ENCODE results near the gene SRRM4.
"Not testable (repeated sequence)": the region's sequence is repeated elsewhere in the genome, so short reads cannot be mapped to it uniquely, and the experiment has no call there.

SRRM4 gene

DNA sequence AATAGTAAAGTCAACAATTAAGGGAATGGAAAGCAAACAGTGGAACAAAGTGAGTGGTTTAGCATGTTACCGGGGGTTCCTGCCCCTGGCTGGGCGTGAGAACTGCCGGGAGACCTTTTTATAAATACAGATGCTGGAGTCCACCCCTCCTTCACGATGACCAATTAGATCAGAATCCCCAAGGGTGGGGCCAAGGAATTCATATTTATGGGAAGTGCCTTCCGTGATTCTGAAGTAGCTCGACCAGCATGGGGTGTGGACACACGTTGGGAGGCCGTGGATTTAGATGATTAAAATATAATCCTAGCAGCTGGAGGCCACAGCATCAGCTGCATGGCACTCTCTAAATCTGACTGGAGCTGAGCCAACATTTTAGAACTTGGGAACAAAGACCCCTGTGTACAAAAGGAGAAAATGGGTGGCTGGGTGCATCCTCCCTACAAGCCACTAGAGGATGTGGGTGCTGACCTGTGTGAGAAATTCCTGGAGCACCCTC, 87.9 kb downstream of the SRRM4 start:
- no peak for DNase-seq (ENCODE audit: low read depth, low spot score)

DNA sequence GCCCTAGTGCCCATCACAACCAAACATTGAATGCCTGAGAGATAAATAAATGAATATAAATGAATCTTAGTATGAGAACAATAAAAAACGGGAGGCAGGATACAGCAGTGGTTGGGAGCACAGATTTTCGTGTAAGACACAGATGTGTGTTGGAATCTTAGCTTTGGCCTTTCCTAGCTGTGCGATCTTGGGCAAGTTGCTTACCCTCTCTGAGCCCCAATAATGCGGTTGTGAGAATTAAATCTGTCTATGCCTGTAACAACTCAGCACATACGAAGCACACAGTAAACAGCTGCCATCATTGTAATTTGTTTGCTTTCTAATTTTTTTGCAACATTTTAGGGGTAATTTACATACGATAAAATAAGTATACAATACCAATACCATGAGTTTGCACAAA, 89.8 kb downstream of the SRRM4 start:
- DNase-seq (ENCODE audit: low read depth, low spot score): no peak

DNA sequence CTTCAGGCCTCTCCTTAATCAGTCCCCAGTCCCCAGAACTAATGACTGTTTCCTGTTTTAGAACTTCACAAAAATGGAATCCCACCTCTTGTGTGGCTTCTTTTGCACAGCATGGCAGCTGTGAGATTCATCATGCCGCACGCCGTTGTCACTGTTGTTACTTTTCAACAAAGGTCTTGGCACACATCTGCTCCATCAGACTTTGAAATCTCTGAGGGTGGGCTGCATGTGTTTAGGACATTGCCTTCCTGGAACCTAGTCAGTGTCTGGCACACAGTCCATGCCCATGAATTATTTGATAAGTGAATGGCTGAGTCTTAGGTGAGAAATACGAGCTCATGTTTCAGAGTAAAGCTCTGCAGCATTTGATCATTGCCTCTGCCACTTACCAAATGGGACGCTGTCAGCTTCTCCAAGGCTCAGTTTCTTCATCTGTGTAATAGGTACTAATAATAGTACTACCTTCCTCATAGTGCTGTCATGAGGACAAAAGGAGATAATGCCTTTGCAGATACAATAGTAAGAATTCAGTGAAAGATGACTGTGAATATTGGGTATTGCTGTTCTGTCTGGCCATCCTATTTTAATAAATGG, 90.4 kb downstream of the SRRM4 start:
- no peak for DNase-seq (ENCODE audit: low read depth, low spot score)

DNA sequence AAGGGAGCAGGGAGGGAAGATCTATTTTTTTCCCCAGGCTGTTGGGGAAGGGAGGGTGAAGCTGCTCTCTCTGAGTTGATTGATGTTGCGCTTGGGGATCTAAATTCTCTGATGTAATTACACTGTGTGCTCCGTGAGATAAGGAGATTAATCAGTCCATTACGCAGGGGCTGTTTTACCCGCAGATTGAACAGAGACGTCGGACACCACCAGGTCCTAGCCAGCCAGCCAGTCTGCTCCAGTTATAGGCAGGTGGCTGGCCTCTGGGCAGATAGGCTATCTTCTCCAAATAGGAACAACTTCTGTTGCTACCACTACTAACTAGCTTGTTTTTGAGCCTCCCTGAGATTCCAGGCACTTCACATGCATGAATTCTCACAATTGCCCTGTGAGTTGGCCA, 91.1 kb downstream of the SRRM4 start:
- peak; percentile 17 for DNase-seq (ENCODE audit: low read depth, low spot score)

DNA sequence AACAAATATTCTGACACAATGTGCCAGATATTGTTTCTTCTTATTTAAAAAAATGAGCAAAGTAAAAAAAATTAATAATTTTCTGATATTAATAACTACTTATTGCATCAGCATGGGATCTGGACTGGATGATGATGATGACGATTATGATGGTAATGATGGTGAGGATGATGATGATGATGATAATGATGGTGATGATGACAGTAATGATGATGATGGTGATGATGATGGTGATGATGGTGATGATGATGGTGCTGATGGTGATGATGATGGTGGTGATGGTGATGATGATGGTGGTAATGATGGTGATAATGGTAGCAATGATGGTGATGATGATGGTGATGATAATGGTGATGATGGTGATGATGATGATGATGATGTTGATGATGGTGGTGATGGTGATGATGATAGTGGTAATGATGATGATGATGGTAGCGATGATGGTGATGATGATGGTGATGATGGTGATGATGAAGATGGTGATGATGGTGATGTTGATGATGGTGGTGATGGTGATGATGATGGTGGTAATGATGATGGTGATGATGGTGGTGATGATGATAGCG, 94.0 kb downstream of the SRRM4 start:
- no peak for DNase-seq (ENCODE audit: low read depth, low spot score)

DNA sequence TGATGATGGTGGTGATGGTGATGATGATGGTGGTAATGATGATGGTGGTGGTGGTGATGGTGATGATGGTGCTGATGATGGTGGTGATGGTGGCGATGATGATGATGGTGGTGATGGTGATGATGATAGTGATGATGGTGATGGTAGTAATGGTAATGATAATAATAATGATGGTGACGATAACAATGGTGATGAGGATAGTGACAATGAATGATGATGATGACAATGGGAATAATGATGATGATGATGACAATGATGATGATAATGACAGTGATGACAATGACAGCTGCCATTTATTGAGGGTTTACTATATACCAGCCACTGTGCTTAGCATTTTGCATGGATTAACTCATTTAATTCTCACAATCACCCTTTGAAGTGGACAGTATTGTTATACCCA, 94.6 kb downstream of the SRRM4 start:
- no peak for DNase-seq (ENCODE audit: low read depth, low spot score)

DNA sequence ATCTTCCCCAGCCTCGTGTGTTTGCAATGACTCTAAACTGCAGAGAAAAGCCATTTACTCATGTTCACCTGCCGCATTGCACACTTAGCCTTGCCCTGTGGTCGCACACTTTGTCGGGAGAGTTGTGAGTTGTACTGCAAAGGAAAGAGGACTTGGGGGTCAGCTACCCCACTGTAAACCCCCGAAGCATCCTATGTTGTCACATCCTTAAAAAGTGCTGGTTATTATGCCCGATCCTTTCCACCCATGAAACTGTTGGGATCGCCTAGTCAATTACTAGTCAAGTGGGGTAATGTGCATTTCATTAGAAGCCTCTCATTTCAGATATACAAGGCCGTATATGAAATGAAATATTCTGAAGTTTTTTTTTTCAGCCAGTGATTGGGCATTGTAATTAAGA, 98.2 kb downstream of the SRRM4 start:
- DNase-seq (ENCODE audit: low read depth, low spot score): no peak

DNA sequence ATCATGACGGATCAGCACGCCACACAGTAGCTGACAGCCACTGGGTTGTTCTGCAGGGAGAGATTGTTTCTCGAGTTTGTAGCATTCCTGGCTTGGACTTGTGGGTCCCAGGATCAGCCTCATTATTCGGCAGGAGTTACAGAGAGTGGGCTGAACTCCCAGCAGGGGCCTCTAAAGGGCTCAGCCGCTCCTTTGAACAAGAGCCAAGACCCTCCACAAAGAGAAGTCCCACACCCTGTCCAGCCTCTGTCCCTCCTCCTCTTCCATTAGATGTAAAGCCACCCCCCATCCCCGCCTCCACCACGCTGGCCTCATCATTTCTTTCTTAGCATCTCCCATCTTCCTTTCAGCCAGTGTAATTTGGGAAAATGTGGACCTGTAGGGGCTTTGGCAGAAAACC, 100.7 kb downstream of the SRRM4 start:
- DNase-seq (ENCODE audit: low read depth, low spot score): peak; percentile 11

DNA sequence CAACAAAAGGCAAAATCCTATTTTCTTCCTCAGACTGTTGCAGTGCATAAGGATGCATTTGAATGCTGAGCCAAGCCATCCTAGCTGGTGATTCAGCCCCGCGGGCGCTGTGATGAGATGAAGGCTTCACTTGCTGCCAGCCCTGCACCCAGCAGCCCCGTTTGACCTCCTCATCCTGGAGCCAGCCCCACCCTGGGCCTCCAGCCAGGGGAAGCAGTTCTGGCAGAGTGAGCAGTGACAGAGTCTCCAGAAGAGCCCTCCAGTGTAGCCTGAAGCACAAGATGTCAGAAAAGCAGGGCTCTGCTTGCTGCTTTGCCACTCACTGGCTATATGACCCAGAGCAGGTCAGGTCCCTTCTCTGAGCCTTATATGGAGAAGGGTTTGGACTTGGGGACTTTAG, 101.2 kb downstream of the SRRM4 start:
- peak; percentile 65 for DNase-seq (ENCODE audit: low read depth, low spot score)

DNA sequence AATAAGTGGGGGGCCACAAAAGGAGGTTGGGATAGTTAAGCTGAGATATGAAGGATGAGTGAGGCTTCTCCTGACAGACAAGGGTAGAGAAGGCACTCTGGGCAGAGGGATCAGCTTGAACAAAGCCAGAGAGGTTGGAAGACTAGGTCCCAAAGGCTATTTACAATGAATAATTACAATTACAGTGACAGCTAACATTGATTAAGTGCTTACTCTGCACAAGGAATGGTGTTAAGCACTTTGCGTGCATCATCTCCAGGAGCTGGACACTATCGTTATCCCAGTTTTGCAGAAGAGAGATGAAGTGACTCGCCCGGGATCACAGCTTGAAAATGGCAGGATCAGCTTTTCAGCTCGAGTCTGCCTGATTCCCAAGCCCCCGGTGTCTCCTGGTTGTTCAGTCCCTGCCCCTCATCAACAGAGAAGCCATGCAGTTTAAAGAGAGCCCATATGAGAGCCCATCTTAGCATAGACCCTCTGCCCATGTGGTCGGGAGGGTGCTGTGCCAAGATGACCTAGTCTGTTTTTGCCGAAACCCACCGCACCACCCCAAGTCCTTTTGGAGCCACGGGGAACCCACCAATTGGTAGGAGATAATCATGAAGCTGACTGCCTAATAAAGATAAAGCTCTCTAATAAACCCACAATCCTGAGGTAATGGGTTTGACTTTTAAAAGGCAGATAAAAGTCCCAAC, 107.5 kb downstream of the SRRM4 start:
- no peak for DNase-seq (ENCODE audit: low read depth, low spot score)

DNA sequence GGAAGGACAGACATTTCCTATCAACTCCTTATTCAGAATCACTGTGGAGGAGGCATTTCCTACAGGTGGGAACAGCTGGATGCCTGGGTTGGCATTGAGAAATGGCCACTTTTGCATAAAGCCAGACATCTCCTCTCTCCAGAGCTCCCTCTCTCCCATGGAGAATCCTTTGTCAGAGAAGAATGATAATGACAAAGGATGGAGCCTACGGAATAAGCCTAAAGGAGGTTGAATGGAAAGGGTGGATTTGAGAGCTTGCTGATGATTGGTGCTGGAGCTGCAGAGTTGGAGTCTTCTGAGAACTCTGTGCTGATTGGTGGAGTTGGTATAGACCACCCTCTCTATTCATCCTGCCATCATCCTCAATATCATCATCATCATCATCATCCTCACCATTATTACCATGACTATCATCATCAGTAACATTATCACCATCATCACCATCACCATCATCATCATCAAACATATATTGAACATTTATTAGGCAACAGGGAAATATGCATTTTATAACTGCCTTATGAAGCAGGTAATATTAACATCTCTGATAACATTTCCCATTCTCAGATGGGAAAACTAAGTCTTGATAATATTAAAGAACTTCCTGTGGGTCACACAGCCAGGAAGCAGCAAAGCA, 108.2 kb downstream of the SRRM4 start:
- peak; percentile 72 for DNase-seq (ENCODE audit: low read depth, low spot score)

DNA sequence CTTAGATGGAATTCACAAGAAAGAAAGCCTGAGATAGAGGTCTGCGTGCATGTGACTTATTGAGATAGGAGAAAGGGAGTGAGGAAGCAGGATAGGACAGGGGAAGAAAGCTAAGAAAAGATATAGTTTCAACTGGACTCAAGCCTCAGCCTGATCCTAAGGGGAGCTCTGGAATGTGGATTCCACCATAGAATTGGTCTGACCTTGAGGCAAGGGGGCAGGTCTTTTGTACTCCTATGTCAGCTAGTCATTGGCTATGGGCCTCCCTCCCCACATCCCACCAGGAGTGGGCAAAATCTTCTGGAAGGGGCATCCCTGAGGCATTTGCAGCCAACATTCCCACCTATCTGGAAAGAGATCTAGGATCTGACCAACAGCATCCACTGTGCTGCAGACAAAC, 108.9 kb downstream of the SRRM4 start:
- DNase-seq (ENCODE audit: low read depth, low spot score): peak; percentile 36

DNA sequence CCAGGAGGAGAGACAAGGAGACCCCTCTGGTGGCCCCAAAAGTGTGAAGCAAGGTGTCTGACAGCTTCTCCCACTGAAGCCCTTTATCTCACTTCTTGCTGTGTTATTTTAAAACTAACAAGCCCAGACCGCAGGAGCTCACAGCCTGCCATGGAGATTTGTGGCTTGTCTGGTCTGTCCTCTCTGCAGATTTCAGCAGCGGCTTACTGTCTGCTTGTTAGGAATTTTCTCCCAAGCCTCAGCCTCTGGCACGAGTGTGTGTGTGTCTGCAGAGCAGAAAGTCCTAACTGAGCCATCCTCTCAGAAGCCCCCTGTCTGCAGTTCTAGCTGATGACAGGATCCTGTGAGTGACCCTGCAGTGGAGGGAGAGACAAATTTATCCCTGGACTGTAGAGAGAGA, 109.5 kb downstream of the SRRM4 start:
- DNase-seq (ENCODE audit: low read depth, low spot score): peak; percentile 34

DNA sequence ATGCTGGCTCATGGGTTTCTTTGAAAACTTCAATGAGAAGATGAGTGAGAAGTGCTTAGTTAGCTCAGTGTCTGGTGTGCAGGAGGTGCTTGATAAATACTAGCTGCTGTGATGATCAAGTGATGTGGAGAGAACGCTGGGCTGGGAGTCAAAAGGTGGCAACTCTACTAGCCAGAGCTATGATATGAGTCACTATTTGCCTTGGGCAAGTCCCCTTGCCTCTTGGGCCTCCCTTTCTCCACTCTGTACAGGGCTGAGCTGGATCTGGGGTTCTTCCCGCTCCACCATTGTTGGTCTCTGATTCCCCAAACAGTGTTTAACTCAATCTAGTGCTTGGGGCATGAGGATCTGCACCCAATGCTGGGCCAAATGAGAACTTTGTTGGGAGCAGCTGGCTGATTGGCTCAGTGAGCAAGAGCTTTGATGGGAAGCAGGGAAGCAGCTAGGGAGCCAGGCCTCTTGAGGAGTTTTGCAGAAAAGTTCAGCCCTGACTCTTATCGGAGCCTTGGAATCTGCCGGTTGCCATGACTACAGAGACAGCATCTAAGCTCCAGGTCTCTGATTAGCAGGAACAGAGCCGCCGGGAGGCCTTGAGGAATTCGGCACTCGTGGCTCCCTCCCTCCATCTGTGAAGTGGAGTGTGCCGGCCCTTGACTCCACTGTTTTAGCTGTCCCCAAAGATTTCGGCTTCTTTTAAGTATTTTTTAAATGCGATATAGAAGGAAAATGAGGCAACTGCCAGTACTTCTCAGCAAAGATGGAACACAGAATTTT, 115.3 kb downstream of the SRRM4 start:
- peak; percentile 83 for DNase-seq (ENCODE audit: low read depth, low spot score)

DNA sequence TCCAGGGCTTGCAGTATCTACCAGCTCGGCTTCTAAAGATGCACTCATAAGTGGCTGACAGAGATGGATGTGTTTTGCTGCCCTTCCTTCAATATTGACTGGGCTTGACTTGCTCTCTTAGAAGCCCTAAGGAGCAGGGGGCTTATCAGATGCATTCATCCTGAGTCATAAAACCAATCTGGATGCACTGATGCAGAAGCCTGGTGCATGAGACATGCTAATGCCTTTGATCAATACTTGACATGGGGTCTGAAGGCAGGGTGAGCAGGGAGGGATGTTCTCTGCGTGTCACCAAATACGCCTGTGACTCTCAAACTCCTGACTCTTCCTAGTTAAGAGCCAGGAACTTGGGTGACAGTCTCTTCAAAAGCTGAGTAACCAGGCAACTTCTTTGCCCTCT, 119.6 kb downstream of the SRRM4 start:
- peak; percentile 47 for DNase-seq (ENCODE audit: low read depth, low spot score)

DNA sequence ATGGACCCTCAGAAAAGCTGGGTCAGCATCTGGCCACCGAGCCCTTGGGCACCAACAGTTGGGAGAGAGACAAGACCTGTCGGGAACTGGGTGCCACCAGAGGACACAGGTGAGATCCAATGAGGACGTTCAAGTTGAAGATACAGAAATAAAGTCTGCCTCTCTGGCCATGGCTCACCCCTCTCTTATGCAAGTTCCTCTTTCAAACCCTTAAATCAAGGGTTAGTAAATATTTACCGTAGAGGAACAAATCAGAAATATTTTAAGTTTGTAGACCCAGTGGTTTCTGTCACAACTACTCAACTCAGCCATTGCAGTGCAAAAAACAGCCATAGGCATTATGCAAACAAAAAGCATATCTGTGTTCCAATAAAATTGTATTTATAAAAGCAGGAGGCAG, 120.9 kb downstream of the SRRM4 start:
- no peak for DNase-seq (ENCODE audit: low read depth, low spot score)

DNA sequence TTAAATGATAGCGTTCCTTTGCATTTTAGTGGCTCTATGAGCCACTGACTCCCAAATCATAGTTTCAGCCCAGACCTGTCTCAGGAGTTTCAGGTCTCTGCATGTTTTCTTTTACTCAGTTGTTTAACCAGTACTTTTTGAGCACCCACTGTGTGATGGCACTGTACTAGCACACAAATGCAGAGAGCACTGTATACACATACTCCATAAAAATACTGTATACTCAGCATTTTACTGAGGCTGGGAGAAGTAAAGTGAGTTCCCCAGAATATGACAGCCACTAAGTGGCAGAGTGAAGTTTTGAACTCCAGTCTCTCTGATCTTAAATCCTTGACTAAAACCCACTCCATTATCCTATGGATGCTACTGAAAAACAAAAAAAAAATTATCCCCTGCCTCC, 121.4 kb downstream of the SRRM4 start:
- no peak for DNase-seq (ENCODE audit: low read depth, low spot score)

DNA sequence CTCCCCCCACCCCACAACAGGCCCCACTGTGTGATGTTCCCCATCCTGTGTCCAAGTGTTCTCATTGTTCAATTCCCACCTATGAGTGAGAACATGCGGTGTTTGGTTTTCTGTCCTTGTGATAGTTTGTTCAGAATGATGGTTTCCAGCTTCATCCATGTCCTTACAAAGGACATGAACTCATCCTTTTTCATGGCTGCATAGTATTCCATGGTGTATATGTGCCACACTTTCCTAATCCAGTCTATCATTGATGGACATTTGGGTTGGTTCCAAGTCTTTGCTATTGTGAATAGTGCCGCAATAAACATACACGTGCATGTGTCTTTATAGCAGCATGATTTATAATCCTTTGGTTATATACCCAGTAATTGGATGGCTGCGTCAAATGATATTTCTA, 123.6 kb downstream of the SRRM4 start:
- not testable (repeated sequence) for DNase-seq (ENCODE audit: low read depth, low spot score)

DNA sequence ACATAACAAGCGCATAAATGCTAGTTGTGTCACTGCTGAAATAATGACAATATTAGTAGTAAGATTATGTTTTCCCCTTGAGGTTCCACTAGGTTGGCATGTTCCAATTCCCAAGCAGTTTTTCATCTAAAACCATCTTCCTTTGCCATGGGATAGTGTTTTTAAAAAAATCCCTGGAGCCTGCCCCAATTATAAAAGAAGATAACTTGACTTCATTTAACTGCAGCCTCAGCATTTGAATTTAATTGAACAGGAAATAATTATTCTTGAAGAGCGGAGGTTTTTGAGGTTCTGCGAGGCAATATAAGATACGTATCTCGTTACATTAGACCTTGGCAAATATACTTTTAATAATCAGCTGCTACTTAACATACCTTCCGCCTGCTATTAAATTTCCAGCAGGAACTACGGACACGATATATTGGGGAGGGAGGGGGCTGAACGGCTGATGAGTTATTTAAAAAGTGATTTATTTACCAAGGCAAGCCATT, 132.2 kb downstream of the SRRM4 start:
- DNase-seq (ENCODE audit: low read depth, low spot score): no peak

DNA sequence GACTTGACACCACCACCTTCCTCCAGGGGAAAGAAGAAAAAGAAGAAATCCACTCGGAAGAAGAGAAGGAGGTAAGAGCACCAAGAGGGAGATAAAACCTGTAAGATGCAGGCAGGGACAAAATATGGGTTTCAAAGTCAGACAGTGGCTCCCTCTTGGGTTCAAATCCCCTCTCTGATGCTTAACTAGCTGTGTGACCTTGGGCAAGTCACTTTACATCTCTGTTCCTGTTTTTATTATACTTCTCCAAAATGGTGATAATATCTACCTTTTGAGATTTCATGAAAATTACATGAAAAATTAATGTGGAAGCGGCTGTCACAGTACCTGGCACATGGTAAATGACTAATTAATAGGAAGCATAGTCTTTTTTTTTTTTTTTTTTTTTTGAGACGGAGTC, 133.0 kb downstream of the SRRM4 start:
- no peak for DNase-seq (ENCODE audit: low read depth, low spot score)

DNA sequence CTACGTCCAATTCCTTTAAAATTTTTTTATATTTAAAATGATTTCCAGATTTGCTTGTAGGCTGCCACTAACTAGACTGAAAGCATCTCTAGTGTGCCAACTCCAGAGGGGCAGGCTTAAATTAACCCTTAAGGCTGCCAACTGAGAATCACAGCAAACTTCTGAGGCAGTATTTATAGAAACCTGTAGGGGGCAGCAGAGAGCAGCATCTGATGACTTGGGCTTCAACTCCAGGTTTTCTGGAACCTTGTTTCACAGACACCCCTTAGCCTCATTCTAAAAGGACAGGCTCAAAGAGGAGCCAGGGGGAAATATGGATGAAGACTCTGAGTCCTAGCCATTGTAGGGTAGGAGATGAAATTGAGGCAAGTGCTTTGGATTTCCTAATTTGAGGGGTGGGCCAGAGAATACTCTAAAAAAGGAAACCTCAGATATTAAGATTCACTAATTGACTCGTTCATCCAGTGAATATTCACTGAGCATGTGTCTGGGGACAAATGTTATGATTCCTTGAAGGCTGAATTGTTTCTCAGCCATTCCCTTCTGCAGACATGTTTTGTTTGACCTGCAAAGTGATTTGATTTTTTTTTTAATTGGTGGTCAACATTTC, 134.1 kb downstream of the SRRM4 start:
- peak; percentile 64 for DNase-seq (ENCODE audit: low read depth, low spot score)
